HCT116 (cell line): ENCODE data around the gene CRIM1. TPM values are rescaled to one million over a fixed set of nuclear protein-coding genes. Genes with fewer than 3 reads are reported as not detected.

ENCODE experiments used
- ATAC-seq: fragments of 200-7000 bp; cut with Tn5 transposase; 2 replicates; pipeline ENCODE4 v1.9.1; 2020; ENCODE audit warnings: mild to moderate bottlenecking, moderate library complexity
- BruUV-seq: library from RNA; stranded (reverse); fragments of 400-500 nt; replicated peaks from 2 replicates; lab custom pipeline; 2021; lab: Mats Ljungman, UMichigan
- CTCF ChIA-PET: fragments of 300-600 bp; sonication (Branson Sonifier 250); formaldehyde crosslinking; loops from one replicate; lab custom pipeline; 2021; ENCODE audit warnings: antibody characterized with exemption; lab: Charles Lee
- POLR2A ChIA-PET: fragments of 300-600, 350-600 bp; sonication (Branson Sonifier 250); formaldehyde crosslinking; loops from one replicate; lab custom pipeline; 2021; ENCODE audit warnings: antibody characterized with exemption; lab: Charles Lee
- RAD21 ChIA-PET, 2 experiments: fragments of 300-600 bp; sonication (Branson Sonifier 250); formaldehyde crosslinking; loops; one replicate each; lab custom pipeline; 2023; ENCODE audit warnings: low total read pairs in 2 of 2; ENCODE audit not compliant: uncharacterized antibody in 2 of 2, unreplicated experiment in 2 of 2, low non-redundant PET in 1 of 2; lab: Charles Lee
- DNase-seq: peaks from one replicate; pipeline ENCODE4 v3.0.0-alpha.2; 2010; ENCODE audit warnings: low read depth, low spot score
- H2AFZ ChIP-seq: fragments of 200-600 bp; shearing (Covaris generic), sonication (generic); 2 replicates; pipeline ENCODE4 v1.6.1; 2017; ENCODE audit warnings: low read depth, mixed run types, mixed read lengths, antibody characterized with exemption, low read length; ENCODE audit not compliant: poor library complexity, severe bottlenecking
- H3K27ac ChIP-seq: 2 replicates; pipeline ENCODE4 v1.5.1; 2012; ENCODE audit warnings: low read depth, low read length
- H3K27me3 ChIP-seq: fragments of 200-600 bp; sonication (generic); 2 replicates; pipeline ENCODE4 v1.6.1; 2016; ENCODE audit warnings: mixed run types, low read length, mixed read lengths; ENCODE audit not compliant: insufficient read depth
- H3K36me3 ChIP-seq, 2 experiments: fragments of 200-500 bp in 1 of 2; fragments of 200-600 bp in 1 of 2; sonication (Bioruptor generic) in 1 of 2; sonication (generic) in 1 of 2; 2 replicates each; pipeline versions ENCODE4 v1.5.1 to v1.6.1; 2014 to 2016; ENCODE audit warnings: low read length in 2 of 2, inconsistent platforms in 1 of 2, mixed read lengths in 1 of 2, mixed run types in 1 of 2; ENCODE audit not compliant: insufficient read depth in 2 of 2, control insufficient read depth in 1 of 2
- H3K4me1 ChIP-seq, 2 experiments: fragments of 200-600 bp in 1 of 2; sonication (generic) in 1 of 2; 2 replicates each; pipeline versions ENCODE4 v1.5.1 to v1.6.1; 2012 to 2017; ENCODE audit warnings: low read length in 2 of 2, inconsistent platforms in 1 of 2, mild to moderate bottlenecking in 1 of 2, mixed read lengths in 1 of 2, mixed run types in 1 of 2, moderate library complexity in 1 of 2; ENCODE audit not compliant: insufficient read depth in 2 of 2, control insufficient read depth in 1 of 2
- H3K4me2 ChIP-seq: fragments of 200-600 bp; sonication (generic); 2 replicates; pipeline ENCODE4 v1.6.1; 2017; ENCODE audit warnings: mixed run types, low read length, mixed read lengths
- H3K4me3 ChIP-seq, 2 experiments: fragments of 200-600 bp in 1 of 2; sonication (generic) in 1 of 2; replicated peaks in 1 of 2; 2 replicates each; pipeline ENCODE4 v1.5.1; 2011 to 2016; ENCODE audit warnings: low read length in 2 of 2, control low read depth in 1 of 2, low read depth in 1 of 2, mild to moderate bottlenecking in 1 of 2, mixed read lengths in 1 of 2, mixed run types in 1 of 2
- H3K79me2 ChIP-seq: fragments of 200-600 bp; sonication (generic); 2 replicates; pipeline ENCODE4 v1.6.1; 2017; ENCODE audit warnings: mild to moderate bottlenecking, mixed run types, low read length, moderate library complexity, mixed read lengths; ENCODE audit not compliant: insufficient read depth
- H3K9ac ChIP-seq: fragments of 200-600 bp; sonication (generic); 2 replicates; pipeline ENCODE4 v1.6.1; 2016; ENCODE audit warnings: low read length, mixed read lengths
- H3K9me2 ChIP-seq: fragments of 200-600 bp; sonication (generic), shearing (Covaris generic); 2 replicates; pipeline ENCODE4 v1.6.1; 2017; ENCODE audit warnings: mixed run types, mild to moderate bottlenecking, moderate library complexity; ENCODE audit not compliant: insufficient read depth
- H3K9me3 ChIP-seq, 2 experiments: fragments of 200-500 bp in 1 of 2; fragments of 200-600 bp in 1 of 2; sonication (Bioruptor generic) in 1 of 2; sonication (generic) in 1 of 2; 2 replicates each; pipeline ENCODE4 v1.6.1; 2014 to 2017; ENCODE audit warnings: low read length in 2 of 2, mixed read lengths in 2 of 2, inconsistent platforms in 1 of 2, low read depth in 1 of 2, mild to moderate bottlenecking in 1 of 2, mixed run types in 1 of 2, moderate library complexity in 1 of 2; ENCODE audit not compliant: control insufficient read depth in 1 of 2, insufficient read depth in 1 of 2
- H4K20me1 ChIP-seq: fragments of 200-600 bp; sonication (generic), shearing (Covaris generic); 2 replicates; pipeline ENCODE4 v1.6.1; 2017; ENCODE audit warnings: mixed run types, mild to moderate bottlenecking, moderate library complexity; ENCODE audit not compliant: insufficient read depth
- ATF3 ChIP-seq: IDR thresholded peaks from 2 replicates; pipeline ENCODE4 v1.6.1; 2012
- CTCF ChIP-seq, 3 experiments: fragments of 200-600 bp in 1 of 3; sonication (generic) in 1 of 3; IDR thresholded peaks in 2 of 3; conservative IDR thresholded peaks in 1 of 3; 2 replicates each; pipeline ENCODE4 v1.5.1; 2012 to 2017; ENCODE audit warnings: low read depth in 2 of 3, low read length in 2 of 3, antibody characterized with exemption in 1 of 3, borderline replicate concordance in 1 of 3, control low read depth in 1 of 3, mild to moderate bottlenecking in 1 of 3, mixed read lengths in 1 of 3, mixed run types in 1 of 3, moderate library complexity in 1 of 3; ENCODE audit not compliant: insufficient read depth in 1 of 3
- ELF1 ChIP-seq: IDR thresholded peaks from 2 replicates; pipeline ENCODE4 v1.6.1; 2012; ENCODE audit warnings: low read depth, borderline replicate concordance
- EZH2 ChIP-seq: fragments of 200-600 bp; sonication (generic); IDR thresholded peaks from 2 replicates; pipeline ENCODE4 v1.6.1; 2017; ENCODE audit warnings: antibody characterized with exemption, mixed run types
- EZH2phosphoT487 ChIP-seq: fragments of 200-600 bp; IDR thresholded peaks from 2 replicates; pipeline ENCODE4 v1.6.1; 2018; ENCODE audit warnings: antibody characterized with exemption, borderline replicate concordance
- FOSL1 ChIP-seq: IDR thresholded peaks from 2 replicates; pipeline ENCODE4 v1.6.1; 2012; ENCODE audit warnings: low read depth
- POLR2A ChIP-seq: IDR thresholded peaks from 2 replicates; pipeline ENCODE4 v1.7.0; 2011; ENCODE audit warnings: borderline replicate concordance; ENCODE audit not compliant: insufficient read depth, insufficient read length; ENCODE audit errors: extremely low read depth
- POLR2AphosphoS5 ChIP-seq: IDR thresholded peaks from 2 replicates; pipeline ENCODE4 v1.6.1; 2011; ENCODE audit warnings: mild to moderate bottlenecking, low read depth, low read length, moderate library complexity
- RAD21 ChIP-seq: IDR thresholded peaks from 2 replicates; pipeline ENCODE4 v1.6.1; 2012; ENCODE audit warnings: low read depth, mild to moderate bottlenecking
- REST ChIP-seq: IDR thresholded peaks from 2 replicates; pipeline ENCODE4 v1.6.1; 2012; ENCODE audit warnings: low read depth
- SIN3A ChIP-seq: IDR thresholded peaks from 2 replicates; pipeline ENCODE4 v1.6.1; 2012; ENCODE audit warnings: low read depth
- SP1 ChIP-seq: IDR thresholded peaks from 2 replicates; pipeline ENCODE4 v1.6.1; 2012; ENCODE audit warnings: low read depth
- YY1 ChIP-seq: IDR thresholded peaks from 2 replicates; pipeline ENCODE4 v1.6.1; 2011; ENCODE audit warnings: low read length, low read depth, moderate library complexity, mild to moderate bottlenecking; ENCODE audit not compliant: insufficient replicate concordance; ENCODE audit errors: extremely low read depth
- ZBTB33 ChIP-seq: IDR thresholded peaks from 2 replicates; pipeline ENCODE4 v1.6.1; 2011; ENCODE audit warnings: mild to moderate bottlenecking, low read length, moderate library complexity; ENCODE audit not compliant: insufficient replicate concordance; ENCODE audit errors: extremely low read depth
- ZFX ChIP-seq: fragments of 450-650 bp; IDR thresholded peaks from 2 replicates; pipeline ENCODE4 v1.6.1; 2017
- intact Hi-C: fragments of 100-400 bp; cut with micrococcal nuclease; formaldehyde crosslinking; loops from 2 replicates; pipeline ENCODE4 v1.10.0; 2022
- total RNA-seq: library from RNA; stranded (reverse); gene quantifications from one replicate; pipeline ENCODE4 v1.2.1, GENCODE V29; 2021; ENCODE audit not compliant: unreplicated experiment

CRIM1 gene
- total RNA-seq, 1 experiment from 2014 or later: 27.2 TPM

- Histone ChIP-seq H3K27ac (no peak overlapping the region), H3K27me3 (no peaks in the 10 kb centered on the region), H3K9ac (no peak overlapping the region), H2AFZ (no peak overlapping the region), H3K9me3 (no peaks in the 10 kb centered on the region), H3K36me3 (no peaks in the 10 kb centered on the region; a peak in 1 of 4 replicates), H3K4me1 (peaks cover 55 to 83% of the 10 kb centered on the region in 2 experiments), H3K4me3 (no peak overlapping the region), H4K20me1 (no peaks in the 10 kb centered on the region), H3K79me2 (peaks cover 34% of the 10 kb centered on the region), H3K9me2 (no peaks in the 10 kb centered on the region), H3K4me2 (no peak overlapping the region)
- intact Hi-C loops: loop anchor here (10.0 kb wide), 1 partner anchor 211 kb away; the partner anchor contains the start of gene CRIM1
- RAD21 ChIA-PET: no interaction called here
- no peak for ATAC-seq
- POLR2A ChIA-PET: no interaction called here
- CTCF ChIA-PET: no interaction called here
- no peak for DNase-seq
- TF ChIP-seq POLR2AphosphoS5: no peak
- no peak for TF ChIP-seq ELF1
- no peak for TF ChIP-seq SP1
- no peak for TF ChIP-seq REST
- no peak for TF ChIP-seq ZFX
- TF ChIP-seq EZH2: no peak
- no peak for TF ChIP-seq CTCF (IDR thresholded peaks at IDR 0.05 in 2 of 3, conservative IDR thresholded peaks at IDR 0.05 in 1 of 3; ENCODE audit: borderline replicate concordance in 1 of 3, insufficient read depth in 1 of 3, low read depth in 2 of 3, low read length in 2 of 3)
- TF ChIP-seq SIN3A: no peak
- TF ChIP-seq FOSL1: no peak
- no peak for TF ChIP-seq RAD21
- TF ChIP-seq EZH2phosphoT487: no peak
- TF ChIP-seq ZBTB33: no peak
- TF ChIP-seq ATF3: no peak
- no peak for TF ChIP-seq YY1
- no peak for TF ChIP-seq POLR2A
- no TSS peak for BruUV-seq
Observed at GRCh38 chr2:36565712-36566111, 210.1 kb downstream of the CRIM1 start.
